HG03064 (cell line): ENCODE measurements around the gene IFNL1.
"Not testable (repeated sequence)": the region's sequence is repeated elsewhere in the genome, so short reads cannot be mapped to it uniquely, and the experiment has no call there.

Experiments used
- ATAC-seq: cut with Tn5 transposase; IDR thresholded peaks from one replicate; pipeline ENCODE4 v1.9.1; 2021; ENCODE audit warnings: low read depth; ENCODE audit not compliant: unreplicated experiment

IFNL1 gene

GRCh38 chr19:39296055-39296645 lies at the start of gene IFNL1:
Gene IFNL1, plus strand, starts transcription at chr19:39296407. Its CDS starts 15 bp downstream, at chr19:39296422.
- no peak for ATAC-seq

DNA sequence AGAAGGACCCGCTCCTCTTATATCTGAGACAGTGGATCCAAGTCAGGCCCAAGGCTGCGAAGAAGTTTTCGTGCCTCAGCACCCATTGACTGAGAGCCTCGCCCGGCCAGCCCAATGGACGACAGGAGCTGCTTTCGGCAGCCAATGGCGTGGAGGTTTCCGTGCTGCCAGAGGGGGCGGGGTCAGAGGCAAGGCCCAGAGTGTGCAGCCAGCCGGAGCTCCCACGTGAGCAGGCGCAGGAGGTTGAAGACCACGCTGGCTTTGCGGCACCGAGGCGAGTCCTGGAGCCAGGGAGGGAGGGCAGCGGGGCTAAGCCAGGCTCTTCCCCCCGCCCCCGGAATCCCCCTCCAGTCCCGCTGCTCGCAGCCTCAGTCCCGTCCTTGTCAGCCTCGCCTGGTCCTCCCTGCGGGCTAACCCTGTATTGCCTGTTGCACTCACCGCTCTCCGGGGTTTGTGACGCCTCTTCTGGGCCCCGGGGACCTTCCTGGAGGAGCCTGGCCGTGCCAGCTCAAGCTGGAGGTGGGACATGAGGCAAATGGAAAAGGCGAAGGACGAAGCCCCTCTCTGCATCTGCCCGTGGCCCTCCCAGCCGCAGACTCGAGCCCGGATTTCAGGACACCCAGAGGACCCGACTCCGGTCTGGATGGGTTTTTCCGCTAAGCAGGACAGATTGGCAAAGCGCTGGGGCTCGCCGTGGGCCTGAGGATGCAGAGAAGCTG lies 49.1 kb upstream of the IFNL1 start:
- no peak for ATAC-seq

DNA sequence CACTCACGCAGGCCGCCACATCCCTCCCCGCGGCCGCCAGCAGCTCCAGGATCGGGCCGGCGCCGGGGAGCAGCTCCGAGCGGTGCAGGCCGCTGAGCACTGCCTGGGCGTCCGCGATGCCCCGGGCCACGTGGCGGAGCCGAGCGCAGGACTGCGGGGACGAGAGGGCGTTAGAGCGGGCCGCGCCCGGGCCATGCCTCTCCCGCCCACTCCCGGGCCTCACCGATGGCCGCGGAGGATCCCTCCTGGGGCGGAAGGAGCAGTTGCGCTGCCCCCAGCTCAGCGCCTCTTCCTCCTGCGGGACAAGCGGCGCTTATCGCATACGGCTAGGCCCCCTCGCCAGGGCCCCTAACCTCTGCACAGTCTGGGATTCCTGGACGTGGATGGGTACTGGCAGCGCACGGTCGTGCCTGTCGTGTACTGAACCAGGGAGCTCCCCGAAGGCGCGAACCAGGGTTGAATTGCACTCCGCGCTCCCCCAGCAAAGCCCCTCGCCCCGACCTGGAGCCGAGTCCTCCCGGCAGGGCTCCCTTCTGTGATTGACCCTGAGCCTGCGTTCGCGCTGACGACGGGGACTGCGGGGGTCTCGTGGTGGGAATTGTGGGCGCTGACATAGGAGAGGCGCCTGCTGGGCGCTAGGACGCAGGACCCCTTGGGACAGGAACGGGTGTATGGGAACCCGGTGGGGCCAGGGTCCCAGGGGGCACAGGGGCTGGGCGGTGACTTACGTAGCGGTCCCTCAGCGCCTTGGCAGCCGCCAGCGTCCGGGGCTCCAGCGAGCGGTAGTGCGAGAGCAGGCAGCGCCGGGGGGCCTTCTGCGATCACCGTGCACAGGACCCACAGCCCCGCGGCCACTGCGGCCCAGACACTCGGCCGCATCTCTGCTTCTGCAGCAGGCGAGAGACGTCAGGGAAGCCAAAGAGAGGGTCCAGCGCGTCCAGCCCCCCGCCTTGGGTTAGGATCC lies 48.2 kb upstream of the IFNL1 start:
- no peak for ATAC-seq

DNA sequence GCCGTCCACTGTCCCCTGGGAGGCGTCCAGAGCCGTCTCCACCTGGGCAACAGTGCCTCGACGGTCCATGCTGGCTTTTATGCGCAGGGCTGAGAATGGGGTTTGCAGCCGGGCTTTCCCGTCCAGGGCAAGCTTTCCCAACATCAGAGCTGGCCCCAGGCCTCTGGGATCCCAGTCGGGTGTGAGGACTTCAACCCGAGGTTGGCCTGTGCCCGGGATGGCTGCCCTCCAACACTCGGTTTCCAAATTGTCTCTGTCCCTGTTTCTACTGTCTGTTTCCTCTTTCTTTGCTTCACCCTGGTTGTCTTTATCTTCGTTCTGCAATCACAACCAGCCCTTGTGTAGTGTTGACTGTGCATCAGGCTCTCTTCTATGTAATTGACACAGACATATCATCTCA lies 47.4 kb upstream of the IFNL1 start, which contains the start of gene IFNL4:
Gene IFNL4, minus strand, starts transcription at position 51 of the 400 bp plus-strand sequence.
- no peak for ATAC-seq

DNA sequence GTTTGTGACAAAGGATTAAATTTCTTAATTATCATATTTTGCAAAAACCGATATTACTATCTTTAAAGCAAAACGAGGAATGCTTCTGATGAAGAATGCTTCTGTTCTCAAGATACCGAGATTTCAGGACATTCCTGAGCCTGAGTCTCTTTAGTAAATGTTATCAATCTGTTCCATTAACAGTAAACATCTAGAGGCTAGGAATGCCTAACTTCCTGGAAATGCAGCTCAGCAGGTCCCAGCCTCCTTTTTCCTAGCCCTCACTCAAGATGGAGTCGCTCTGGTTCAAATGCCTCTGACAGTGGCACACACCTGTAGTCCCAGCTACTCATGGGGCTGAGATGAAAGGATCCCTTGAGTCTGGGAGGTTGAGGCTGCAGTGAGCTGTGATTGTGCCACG lies 45.1 kb upstream of the IFNL1 start:
- no peak for ATAC-seq

DNA sequence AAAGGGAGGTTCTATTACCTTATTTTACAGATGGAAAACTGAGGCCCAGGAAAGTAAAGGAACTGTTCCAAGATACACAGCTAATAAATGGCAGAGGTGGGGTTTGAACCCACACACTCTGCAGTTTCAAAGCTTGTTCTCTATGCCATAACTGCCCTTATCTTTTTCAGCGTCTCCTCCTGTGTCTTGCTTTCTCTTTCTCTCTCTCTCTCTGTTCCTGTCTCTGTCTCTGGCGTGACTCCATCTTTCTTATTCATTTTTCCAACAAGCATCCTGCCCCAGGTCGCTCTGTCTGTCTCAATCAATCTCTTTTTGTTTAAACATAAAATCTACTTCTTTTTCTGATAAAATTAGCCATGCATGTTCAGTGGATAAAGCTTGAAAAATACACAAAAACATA lies 44.4 kb upstream of the IFNL1 start:
- ATAC-seq = no peak

GRCh38 chr19:39252458-39252857 lies 43.7 kb upstream of the IFNL1 start:
- no peak for ATAC-seq

- ATAC-seq = no peak
Observed at GRCh38 chr19:39253374-39254149, 42.6 kb upstream of the IFNL1 start.

- no peak for ATAC-seq
Observed at GRCh38 chr19:39254531-39255345, 41.5 kb upstream of the IFNL1 start.

DNA sequence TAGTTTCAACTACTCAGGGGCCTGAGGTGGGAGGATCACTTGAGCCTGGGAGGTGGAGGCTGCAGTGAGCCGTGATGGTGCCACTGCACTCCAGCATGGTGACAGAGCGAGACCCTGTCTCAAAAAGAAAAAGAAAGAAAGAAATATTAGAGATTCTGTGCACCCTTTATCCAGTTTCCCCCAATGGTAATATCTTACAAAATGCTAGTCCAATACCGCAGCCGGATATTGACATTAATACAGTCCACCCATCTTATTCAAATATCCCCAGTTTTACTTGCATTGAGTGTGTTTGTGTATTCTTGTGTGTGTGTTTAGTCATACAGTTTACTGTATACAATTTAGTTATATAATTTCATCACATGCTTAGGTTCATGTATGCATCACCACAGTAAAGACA lies 39.0 kb upstream of the IFNL1 start:
- no peak for ATAC-seq

- no peak for ATAC-seq
Observed at GRCh38 chr19:39261704-39262103, 34.5 kb upstream of the IFNL1 start.

DNA sequence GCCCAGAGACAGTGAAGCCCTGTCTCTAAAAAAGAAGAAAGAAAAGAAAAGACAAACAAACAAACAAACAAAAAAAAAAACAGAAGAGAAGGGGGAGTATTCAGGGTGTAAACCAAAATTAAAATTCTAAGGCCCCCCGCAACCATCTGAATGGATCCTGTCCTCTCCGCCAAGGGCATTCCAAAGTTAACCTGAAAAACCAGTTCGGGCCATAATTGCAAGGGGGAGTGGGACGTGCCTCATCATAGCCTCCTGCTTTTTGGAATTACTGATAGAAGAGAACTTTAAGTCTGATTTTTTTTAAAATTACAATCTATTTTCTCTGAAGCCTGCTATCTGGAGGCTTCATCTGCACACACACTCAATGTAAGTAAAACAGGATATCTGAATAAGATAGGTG lies 33.7 kb upstream of the IFNL1 start:
- no peak for ATAC-seq

DNA sequence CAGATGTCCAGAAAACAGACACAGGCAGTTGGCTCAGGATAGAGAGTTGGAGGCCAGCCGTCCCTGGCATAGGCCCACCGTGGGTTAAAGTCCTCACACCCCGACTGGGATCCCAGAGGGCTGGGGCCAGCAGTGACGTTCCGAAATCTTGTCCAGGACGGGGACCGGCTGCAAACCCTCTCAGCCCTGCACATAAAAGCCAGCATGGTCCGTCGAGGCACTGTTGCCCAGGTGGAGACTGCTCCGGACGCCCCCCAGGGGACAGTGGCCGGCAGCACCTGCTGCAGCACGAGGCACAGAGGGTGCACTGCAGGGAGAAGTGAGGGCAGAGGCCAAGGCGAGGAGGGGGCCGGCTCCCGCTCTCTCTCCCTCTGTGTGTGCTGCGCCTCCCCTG lies 32.3 kb upstream of the IFNL1 start:
- no peak for ATAC-seq

- ATAC-seq = no peak
Observed at GRCh38 chr19:39264306-39265290, 31.6 kb upstream of the IFNL1 start.

GRCh38 chr19:39265321-39265916 lies 30.8 kb upstream of the IFNL1 start:
- ATAC-seq = no peak

- not testable (repeated sequence) for ATAC-seq
Observed at GRCh38 chr19:39268085-39268484, 28.1 kb upstream of the IFNL1 start, which contains the start of gene IFNL2. Gene IFNL2, plus strand, starts transcription at chr19:39268396. Its CDS starts 173 bp downstream, at chr19:39268569.

DNA sequence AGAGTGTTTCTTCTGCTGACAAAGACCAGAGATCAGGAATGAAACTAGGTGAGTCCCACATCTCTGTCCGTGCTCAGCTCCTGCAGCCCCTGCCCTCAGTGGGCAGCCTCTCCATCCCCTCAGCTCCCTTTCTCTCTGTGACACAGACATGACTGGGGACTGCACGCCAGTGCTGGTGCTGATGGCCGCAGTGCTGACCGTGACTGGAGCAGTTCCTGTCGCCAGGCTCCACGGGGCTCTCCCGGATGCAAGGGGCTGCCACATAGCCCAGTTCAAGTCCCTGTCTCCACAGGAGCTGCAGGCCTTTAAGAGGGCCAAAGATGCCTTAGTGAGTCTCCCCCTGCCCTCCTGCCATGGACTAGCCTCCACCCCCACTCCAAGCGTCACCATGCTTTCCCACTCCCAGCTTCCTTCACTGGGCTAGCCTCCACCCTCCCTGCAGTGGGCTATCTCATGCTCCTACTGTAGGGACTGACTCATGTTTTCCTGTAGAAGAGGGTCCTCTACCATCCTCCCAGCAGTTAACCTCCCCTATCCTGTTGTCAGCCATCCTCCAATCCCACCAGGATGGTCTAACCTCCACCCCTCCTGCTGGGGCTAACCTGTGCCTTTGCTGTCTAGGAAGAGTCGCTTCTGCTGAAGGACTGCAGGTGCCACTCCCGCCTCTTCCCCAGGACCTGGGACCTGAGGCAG lies 27.5 kb upstream of the IFNL1 start:
- ATAC-seq = not testable (repeated sequence)
